ENCODE results near the gene ENTREP1. TPM values are rescaled to one million over a fixed set of nuclear protein-coding genes. Genes with fewer than 3 reads are reported as not detected.

Gene ENTREP1
- total RNA-seq, 1 experiment from 2014 or later = 0.11 TPM

GRCh38 chr9:69319324-69320025 is 5.5 kb upstream of the ENTREP1 start:
- DNase-seq (ENCODE audit: low read depth) = no peak

DNA sequence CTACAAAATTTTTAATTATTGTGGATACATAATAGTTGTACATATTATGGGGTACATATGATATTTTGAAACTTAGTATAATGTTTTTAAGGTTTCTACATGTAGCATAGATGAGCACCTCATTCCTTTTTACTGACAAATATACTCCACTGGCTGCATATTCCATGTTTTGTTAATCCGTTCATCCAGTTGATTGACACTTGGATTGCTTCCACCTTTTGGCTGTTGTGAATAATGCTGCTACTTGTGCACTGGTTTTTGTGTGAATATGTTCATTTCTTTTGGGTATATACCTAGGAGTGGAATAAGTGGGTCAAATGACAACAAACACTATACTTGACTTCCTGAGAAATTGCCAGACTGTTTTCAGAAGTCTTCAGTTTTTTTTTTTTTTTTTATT is 2.8 kb upstream of the ENTREP1 start:
- DNase-seq (ENCODE audit: low read depth) = no peak

GRCh38 chr9:69323861-69324260 is 1.2 kb upstream of the ENTREP1 start:
- DNase-seq (ENCODE audit: low read depth) = no peak

- DNase-seq (ENCODE audit: low read depth) = no peak
Measured at GRCh38 chr9:69325409-69326212, 596 bp downstream of the ENTREP1 start.

GRCh38 chr9:69326261-69326660 is 1.2 kb downstream of the ENTREP1 start:
- no peak for DNase-seq (ENCODE audit: low read depth)

GRCh38 chr9:69330580-69330979 is 5.6 kb downstream of the ENTREP1 start:
- DNase-seq (ENCODE audit: low read depth) = no peak

DNA sequence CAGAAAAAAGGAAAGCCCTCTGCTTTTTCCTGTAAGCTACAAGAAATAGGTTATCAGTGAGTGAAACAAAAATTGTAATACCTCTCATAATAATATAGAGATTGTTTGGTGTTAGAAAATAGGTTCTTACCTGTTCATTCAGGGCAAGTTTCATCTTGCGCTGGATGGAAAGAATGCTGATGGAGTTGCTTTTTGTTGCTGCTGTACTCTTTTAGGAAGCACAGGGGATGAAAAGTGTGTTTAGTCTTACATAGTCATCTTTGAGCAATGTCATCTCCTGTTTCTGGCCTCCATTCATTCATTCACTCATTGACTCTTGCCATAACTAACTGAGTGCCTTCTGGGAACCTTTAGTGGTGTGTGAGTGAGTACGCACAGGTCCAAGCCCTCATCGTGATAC is 6.4 kb downstream of the ENTREP1 start:
- no peak for DNase-seq (ENCODE audit: low read depth)

GRCh38 chr9:69332067-69332685 is 7.2 kb downstream of the ENTREP1 start:
- DNase-seq (ENCODE audit: low read depth) = no peak

DNA sequence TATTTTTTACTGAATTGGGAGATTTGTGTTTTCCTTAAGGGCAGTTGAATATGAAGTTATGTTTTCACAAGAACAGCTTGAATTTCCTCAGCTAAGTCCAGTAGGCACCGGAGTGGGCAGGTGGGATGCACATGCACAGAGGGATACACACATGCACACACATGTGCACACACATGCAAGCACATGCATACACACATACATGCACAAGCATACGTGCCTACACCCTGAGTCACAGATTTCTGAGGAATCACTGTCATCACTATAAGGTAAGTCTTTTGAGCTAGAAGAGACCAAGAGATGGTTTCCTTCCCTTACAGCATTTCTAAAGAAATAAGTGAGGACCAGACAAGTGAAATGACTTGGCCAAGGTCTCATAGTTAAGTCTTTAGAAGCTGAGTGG is 8.7 kb downstream of the ENTREP1 start:
- no peak for DNase-seq (ENCODE audit: low read depth)

GRCh38 chr9:69334317-69334716 is 9.3 kb downstream of the ENTREP1 start:
- DNase-seq (ENCODE audit: low read depth) = no peak

- no peak for DNase-seq (ENCODE audit: low read depth)
Measured at GRCh38 chr9:69339620-69340019, 14.6 kb downstream of the ENTREP1 start.

DNA sequence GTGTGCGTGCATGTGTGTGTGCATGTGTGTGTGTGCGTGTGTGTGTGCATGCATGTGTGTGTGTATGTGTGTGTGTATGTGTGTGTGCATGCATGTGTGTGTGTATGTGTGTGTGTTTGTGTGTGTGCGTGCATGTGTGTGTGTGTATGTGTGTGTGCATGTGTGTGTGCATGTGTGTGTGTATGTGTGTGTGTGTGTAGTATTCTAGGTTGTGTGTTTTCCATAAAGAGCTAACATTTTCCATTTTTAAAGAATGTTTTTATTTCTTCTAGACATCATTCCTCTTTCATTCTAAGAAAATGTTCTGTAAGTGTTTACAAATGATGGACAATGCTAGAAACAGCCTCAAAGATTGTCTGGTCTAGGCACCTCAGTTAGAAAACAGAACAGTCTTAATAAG is 15.6 kb downstream of the ENTREP1 start:
- DNase-seq (ENCODE audit: low read depth) = no peak

GRCh38 chr9:69342769-69343168 is 17.8 kb downstream of the ENTREP1 start:
- no peak for DNase-seq (ENCODE audit: low read depth)

- DNase-seq (ENCODE audit: low read depth) = no peak
Measured at GRCh38 chr9:69344459-69344858, 19.4 kb downstream of the ENTREP1 start.

- no peak for DNase-seq (ENCODE audit: low read depth)
Measured at GRCh38 chr9:69346596-69347390, 21.8 kb downstream of the ENTREP1 start.

GRCh38 chr9:69347607-69348006 is 22.6 kb downstream of the ENTREP1 start:
- no peak for DNase-seq (ENCODE audit: low read depth)

DNA sequence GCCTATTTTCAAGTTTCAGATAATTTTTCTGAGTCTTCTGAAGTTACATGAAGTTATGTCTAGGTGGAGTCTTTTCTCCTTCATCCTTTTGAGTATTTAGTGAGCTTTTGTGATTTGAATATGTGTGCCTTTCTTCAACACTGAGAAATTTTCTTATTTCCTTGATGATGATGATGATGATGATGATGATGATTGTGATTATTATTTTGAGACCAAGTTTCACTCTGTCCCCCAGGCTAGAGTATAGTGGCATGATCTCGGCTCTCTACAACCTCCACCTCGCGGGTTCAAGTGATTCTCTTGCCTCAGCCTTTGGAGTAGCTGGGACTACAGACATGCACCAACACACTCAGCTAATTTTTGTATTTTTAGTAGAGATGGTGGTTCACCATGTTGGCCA is 26.2 kb downstream of the ENTREP1 start:
- DNase-seq (ENCODE audit: low read depth) = no peak

DNA sequence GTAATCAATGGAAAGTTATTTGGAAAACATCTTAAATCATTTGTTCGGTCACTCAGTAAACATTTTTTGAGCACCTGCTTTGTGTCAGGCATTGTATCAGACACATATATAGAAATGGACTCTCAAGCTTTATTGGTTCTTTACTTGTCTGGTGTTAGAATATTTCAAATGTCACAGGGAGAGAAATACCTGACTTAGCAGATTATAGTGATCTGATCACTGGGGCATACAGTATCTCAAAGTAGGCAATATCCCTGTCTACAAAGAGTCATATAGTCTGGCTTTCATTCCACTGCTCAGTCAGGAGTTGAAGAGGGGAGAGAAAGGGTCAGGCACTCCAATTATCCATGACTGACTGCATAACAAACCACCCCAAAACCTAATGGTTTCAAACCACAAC is 30.2 kb downstream of the ENTREP1 start:
- no peak for DNase-seq (ENCODE audit: low read depth)

DNA sequence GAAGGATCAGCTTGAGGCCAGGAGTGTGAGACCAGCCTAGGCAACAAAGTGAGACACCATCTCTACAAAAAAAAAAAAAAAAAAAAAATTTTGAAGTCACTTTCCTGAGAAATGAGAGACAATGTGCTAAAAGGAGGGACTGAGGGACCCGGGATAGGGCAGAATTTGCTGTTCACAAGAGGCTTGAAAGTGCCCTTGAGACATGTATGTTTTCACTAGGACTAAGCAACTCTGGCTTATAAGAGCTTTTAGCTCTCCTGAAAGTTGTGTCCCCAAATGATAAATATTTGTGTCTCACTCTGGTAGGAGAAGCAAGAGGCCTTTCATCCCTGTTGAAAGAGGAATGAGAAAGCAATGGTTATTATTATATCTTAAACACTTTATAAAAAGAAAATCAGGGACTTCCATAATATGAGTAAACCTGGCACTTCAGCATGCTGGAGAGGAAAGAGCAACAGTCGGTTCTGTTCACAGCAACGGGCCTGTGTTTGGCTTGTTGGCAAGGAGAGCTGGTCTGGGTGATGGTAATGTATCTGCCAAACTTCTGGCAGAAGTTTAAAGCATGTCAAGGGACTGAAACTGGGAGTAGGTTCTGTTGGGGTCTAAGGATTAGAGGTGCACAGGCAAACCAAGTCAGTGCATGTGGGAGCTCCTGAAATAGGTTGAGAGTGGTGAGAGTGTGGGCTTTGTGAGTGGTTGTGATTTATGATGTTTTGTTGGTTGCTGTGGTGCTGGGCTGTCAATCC is 32.2 kb downstream of the ENTREP1 start:
- DNase-seq (ENCODE audit: low read depth) = no peak

DNA sequence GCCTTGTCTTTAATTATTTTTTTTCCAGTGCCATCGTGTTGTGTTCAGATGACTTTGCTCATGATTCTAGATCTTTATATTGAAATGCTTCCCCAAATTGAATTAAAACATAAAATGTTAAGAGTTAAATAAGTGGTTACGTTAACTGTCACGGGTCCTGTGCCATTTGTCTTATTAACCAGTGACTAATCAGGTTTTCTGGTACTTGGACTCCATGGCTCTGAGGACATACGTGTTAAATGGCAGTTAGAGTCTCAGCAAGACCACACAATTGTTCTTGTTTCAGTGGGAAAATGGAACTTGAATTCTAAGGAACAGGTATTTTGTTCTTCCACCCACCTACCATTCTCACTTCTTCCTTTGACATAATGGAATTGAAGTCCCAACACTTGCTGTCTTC is 32.8 kb downstream of the ENTREP1 start:
- no peak for DNase-seq (ENCODE audit: low read depth)

DNA sequence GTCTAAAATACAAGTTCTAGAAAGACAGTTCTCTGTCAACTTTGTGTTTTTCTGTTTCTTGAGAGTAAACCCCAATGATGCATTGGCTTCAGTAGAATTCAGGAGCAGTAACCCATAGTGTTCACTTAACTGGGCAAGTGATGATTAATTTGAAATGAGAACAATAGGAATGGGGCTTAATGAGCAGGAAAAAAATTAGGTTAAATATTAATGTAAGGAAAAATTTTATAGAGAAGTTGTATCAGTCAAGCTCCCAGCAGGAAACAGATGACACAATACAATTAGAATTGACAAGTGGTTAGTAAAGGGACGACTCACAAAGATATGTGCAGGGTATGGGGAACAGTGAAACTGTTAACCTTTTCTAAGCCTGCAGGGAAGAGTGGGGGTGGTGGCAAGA is 38.2 kb downstream of the ENTREP1 start:
- DNase-seq (ENCODE audit: low read depth) = no peak

Data from LHCN-M2 (cell line).